GM19035 (cell line): ENCODE data around the gene STUB1.

Experiments used
- ATAC-seq: cut with Tn5 transposase; IDR thresholded peaks from one replicate; pipeline ENCODE4 v1.9.1; 2021; ENCODE audit not compliant: unreplicated experiment

Gene STUB1

GRCh38 chr16:679814-680624 lies at the start of gene STUB1:
Gene STUB1 (plus strand): TSS chr16:680410. CDS start chr16:680526, 116 bp downstream.
- ATAC-seq: peak; percentile 47

DNA sequence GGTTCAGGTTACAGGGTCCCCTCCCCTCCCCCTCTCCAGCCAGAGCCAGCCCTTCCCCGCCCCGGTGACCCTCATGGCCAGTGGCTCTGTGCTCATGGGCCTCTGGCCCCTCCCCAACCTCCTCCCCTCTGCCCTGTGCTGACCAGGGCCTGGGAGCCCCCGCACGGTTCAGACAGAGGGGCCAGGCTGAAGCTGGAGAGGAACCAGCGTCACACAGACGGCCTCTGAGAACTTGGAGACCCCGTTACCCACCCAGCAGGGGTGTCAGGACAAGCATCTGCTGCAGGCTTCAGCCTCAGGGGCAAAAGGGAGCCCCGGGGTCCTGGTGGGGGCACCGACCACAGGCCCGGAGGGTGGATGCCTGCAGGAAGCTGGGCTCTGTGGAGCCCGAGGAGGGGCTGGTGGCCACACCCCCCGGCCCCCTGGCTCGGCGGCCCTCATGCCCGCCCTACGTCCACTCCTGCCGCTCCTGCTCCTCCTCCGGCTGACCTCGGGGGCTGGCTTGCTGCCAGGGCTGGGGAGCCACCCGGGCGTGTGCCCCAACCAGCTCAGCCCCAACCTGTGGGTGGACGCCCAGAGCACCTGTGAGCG lies 49.3 kb upstream of the STUB1 start, which contains the start of gene WFIKKN1:
Gene WFIKKN1, plus strand, starts transcription at position 171 of the 591 bp plus-strand sequence. Its CDS starts 269 bp downstream, at position 440.
- ATAC-seq: no peak

- no peak for ATAC-seq
Observed at GRCh38 chr16:631808-632358, 48.3 kb upstream of the STUB1 start.

DNA sequence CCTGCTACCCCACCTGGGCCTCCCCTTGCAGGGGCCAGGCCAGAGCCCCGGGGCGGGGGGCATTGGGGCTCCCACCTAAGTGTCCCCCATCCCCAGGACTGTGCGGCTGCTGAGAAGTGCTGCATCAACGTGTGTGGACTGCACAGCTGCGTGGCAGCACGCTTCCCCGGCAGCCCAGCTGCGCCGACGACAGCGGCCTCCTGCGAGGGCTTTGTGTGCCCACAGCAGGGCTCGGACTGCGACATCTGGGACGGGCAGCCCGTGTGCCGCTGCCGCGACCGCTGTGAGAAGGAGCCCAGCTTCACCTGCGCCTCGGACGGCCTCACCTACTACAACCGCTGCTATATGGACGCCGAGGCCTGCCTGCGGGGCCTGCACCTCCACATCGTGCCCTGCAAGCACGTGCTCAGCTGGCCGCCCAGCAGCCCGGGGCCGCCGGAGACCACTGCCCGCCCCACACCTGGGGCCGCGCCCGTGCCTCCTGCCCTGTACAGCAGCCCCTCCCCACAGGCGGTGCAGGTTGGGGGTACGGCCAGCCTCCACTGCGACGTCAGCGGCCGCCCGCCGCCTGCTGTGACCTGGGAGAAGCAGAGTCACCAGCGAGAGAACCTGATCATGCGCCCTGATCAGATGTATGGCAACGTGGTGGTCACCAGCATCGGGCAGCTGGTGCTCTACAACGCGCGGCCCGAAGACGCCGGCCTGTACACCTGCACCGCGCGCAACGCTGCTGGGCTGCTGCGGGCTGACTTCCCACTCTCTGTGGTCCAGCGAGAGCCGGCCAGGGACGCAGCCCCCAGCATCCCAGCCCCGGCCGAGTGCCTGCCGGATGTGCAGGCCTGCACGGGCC lies 47.5 kb upstream of the STUB1 start:
- ATAC-seq: no peak

- ATAC-seq: no peak
Observed at GRCh38 chr16:633336-634050, 46.7 kb upstream of the STUB1 start.

DNA sequence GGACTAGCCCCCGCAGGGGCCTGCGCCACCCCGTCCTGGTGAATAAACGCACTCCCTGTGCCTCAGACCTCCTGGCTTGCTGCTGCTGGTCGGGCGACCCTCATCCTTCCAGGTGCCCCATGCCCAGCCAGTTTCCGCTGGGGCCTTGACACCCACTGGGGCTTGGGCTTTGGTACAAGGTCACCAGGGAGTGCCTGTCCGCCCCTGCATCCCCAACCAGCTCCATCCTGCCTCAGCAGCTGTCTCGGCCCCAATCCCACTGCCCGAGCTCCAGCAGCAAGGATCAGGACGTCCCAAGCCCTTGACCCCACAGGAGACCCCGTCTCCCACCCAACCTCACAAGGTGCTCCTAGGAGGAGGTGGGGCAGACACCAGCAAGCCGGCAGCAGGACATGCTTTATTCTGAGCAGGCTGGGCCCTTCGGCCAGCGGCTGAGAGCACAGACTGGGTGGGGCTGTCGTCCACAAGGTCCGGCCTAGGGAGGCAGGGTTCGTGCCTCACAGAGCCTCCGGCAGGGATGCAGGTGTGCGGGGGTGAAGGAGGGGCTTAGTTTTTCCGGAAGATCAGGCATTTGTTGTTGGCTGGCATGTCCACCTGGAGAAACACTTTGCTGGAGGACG lies 46.0 kb upstream of the STUB1 start:
- no peak for ATAC-seq

DNA sequence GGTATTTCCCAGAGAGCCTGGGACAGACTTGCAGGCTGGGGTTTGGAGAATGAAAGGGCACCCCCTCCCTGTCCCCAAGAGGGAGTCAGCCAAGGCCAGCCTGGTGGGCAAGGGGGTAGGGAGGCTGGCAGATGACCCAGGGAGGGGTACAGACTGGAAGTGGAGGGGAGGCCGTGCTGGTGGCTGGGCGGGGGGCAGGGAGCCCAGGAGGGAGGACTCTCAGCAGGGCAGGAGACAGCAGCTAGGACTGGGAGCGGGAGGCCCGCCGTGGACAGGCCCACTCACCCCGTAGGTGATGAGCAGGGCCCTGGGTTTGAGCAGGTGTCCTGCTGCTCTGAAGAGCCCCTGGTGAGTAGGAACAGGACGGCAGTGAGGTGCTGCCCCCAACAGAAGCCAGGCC lies 45.2 kb upstream of the STUB1 start:
- ATAC-seq: no peak

DNA sequence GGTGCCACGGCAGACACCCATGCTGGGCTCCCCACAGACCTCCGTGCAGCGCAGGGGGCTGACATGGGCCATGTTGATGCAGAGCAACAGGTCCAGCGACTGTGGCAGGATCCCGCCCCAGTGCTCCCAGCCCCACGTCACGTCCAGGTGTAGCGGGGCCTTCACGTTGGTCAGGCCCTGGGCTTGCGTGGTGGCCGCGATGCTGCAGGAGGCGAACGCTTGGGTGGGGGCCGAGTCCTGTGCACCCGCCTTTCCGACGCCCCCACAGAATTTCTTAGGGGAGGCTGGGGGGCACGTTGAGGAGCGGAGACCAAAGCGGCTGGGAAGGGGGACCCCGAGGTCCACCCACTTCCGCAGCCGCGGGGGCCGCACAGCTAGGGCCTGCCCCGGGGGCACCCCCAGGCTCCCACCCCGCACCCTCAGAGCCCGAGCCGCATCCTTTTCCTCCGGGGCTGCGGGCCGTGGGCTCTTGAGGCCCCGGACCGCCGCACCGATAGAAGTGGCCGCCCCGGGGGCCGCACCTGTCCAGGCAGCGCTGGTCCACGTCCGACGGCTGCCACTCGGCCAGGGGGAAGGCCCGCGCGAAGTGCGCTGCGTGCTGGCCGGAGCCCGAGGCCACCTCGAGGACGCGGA lies 44.5 kb upstream of the STUB1 start:
- peak; percentile 6 for ATAC-seq

- peak; percentile 69 for ATAC-seq
Observed at GRCh38 chr16:636206-637080, 43.8 kb upstream of the STUB1 start, which contains the start of gene METTL26. Gene METTL26 (minus strand): TSS chr16:636305. CDS start chr16:636290, 15 bp downstream.

DNA sequence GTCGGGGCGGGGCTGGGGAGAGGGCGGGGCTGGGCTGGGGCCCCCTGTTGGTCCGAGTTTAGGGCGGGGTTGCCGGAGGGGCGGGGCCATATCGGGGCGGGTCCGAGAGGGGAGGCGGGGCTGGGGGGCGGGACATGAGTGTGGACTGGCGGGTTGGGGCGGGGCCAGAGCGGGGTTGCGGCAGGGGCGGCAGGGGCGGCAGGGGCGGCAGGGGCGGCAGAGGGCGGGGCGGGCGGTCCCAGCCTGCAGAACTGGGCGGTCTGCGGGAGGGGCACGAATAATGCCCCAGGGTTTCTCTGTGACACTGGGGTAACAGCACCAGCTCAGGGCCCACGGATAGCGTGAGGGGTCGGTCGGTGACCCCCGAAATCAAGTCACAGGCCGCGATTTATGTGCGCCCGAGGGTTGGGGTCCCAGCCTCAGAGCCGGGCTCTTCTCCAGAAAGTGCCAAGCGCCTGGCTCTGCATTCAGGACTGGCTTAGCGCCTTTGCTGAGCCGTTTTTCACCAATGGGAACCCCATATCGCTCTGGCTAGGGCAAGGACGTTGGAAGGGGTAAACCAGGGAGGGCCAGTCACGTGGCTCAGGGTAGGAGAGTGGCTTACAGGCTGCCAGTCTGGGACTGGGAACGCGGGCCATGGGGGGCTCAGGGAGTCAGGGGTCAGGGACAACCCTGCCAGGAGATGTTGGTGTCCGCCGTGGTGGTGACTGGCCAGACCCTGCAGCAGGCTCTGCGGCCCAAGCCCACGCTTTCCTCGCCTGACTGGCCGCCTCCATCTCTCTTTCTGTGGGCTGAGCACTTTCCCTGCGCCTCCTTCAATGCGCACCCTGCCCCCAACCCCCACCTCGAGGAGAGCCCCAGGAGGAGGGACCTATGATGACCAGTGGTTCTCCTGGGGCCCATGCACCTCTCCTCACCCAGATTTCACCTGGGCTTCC lies 42.9 kb upstream of the STUB1 start:
- ATAC-seq: no peak

DNA sequence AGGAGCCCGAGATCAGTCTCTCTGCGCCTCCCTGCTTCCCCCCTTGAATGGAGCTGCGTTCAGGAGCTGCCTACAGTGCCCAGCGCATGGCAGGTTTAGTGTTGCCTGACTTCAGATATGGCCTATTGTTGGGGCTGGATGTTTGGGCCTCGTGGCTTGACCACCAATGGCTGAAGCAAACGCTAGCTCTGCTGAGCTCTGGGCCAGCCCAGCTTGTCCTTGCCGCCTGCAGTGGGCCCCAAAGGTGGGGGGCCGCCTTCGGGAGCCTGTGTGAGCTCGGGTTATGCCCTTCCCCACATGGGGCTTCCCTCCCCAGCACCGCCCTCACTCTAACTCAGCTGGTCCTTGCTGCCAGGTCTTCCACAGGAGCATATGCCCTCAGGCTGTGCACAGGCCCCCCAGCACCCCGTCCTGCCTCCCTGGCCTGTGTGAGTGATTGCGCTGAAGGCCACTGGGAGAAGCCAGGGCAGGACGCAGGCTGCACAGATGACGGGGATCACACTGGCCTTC lies 42.1 kb upstream of the STUB1 start:
- no peak for ATAC-seq

DNA sequence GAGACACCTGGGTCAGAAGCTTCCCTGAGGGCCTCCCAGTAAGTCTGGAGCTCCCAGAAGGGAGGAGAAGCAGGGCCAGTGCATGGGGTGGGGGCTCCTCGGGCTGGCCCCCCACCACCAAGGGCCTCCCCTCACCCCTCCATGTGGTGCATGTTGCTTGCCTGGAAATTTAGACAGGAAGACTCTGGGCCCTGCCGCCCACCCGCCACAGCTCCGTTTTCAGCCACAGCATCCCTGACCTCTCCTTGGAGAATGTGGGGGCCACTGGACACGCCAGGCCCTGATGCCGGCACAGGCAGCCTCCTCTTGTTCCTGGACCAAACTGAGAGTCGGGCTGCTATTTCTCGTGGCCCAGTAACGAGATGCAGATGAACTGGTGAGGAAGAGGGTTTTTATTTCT lies 41.4 kb upstream of the STUB1 start:
- ATAC-seq: no peak

- ATAC-seq: no peak
Observed at GRCh38 chr16:640614-641013, 39.6 kb upstream of the STUB1 start.

DNA sequence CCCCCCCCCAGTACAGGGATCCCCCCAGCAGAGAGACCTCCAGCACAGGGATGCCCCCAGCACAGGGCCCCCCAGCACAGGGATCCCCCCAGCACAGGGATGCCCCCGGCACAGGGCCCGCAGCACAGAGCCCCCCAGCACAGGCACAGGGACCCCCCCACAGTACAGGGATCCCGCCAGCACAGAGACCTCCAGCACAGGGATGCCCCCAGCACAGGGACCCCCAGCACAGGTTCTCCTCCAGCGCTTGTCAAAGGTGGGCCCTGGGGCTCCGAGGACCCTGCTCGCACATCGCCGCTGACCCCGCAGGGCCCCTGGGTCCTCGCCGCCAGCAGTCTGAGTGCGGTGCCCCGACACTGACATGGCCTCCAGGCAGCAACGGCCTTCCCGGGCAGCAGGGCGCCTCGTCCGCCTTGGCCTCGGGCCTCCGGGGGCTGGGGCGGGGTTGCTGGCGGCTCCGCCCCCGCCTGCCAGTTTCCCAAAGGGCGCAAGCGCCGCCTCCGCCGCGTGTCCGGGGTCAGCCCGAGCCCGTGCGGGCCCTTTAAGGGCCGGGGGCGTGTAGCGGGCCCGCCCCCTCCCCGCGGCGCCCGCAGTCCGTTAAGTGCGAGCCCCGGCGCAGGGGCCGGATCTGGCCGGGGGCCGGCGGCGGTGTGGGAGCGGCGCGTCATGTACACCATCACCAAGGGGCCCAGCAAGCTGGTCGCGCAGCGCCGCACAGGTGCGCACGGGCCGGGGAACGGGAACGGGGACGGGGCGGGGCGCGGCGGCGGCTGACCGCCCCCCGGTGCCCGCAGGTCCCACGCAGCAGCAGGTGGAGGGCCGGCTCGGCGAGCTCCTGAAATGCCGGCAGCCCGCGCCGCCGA lies 38.7 kb upstream of the STUB1 start, which contains the start of gene MCRIP2:
Gene MCRIP2, plus strand, starts transcription at position 503 of the 863 bp plus-strand sequence. Its CDS starts 164 bp downstream, at position 667.
- peak; percentile 61 for ATAC-seq

GRCh38 chr16:642189-643049 lies 37.8 kb upstream of the STUB1 start:
- peak; percentile 41 for ATAC-seq
